GM12878 (cell line): Measurements from ENCODE around the gene ABL2. TPM values are rescaled to one million over a fixed set of nuclear protein-coding genes. Genes with fewer than 3 reads are reported as not detected.

ENCODE experiments used
- ATAC-seq: fragments of 200-7000 bp; cut with Tn5 transposase; 3 replicates; pipeline ENCODE4 v1.9.1; 2020; ENCODE audit warnings: mild to moderate bottlenecking, moderate library complexity
- BruUV-seq: library from RNA; stranded (reverse); fragments of 400-500 nt; replicated peaks from 2 replicates; lab custom pipeline; 2021; lab: Mats Ljungman, UMichigan
- CTCF ChIA-PET: fragments of 300-600 bp; sonication (Branson Sonifier 250); formaldehyde crosslinking; extraction: SDS; loops from one replicate; lab custom pipeline; 2021; ENCODE audit warnings: inconsistent platforms; lab: Yijun Ruan, JAX
- POLR2A ChIA-PET: fragments of 350-600 bp; formaldehyde crosslinking; extraction: SDS; loops from one replicate; lab custom pipeline; 2021; ENCODE audit warnings: inconsistent platforms; lab: Charles Lee
- RAD21 ChIA-PET: fragments of 300-600 bp; sonication (Branson Sonifier 250); formaldehyde crosslinking; loops from one replicate; lab custom pipeline; 2023; ENCODE audit warnings: antibody characterized with exemption; ENCODE audit not compliant: unreplicated experiment; lab: Charles Lee
- SMC1A ChIA-PET: fragments of 300-600 bp; sonication (Branson Sonifier 250); formaldehyde crosslinking; loops from one replicate; lab custom pipeline; 2023; ENCODE audit not compliant: unreplicated experiment, uncharacterized antibody; lab: Charles Lee
- DNase-seq: peaks from one replicate; pipeline ENCODE4 v3.0.0-alpha.2; 2011; ENCODE audit warnings: low read depth, low spot score
- FAIRE-seq: peaks from 3 replicates; lab custom pipeline; 2011; peaks lifted over from hg19 to GRCh38; lab: Jason Lieb, UNC
- H2AFZ ChIP-seq: 2 replicates; pipeline ENCODE4 v1.6.0; 2011; ENCODE audit warnings: low read depth, low read length, control low read depth; ENCODE audit not compliant: control insufficient read depth
- H3K27ac ChIP-seq: 2 replicates; pipeline ENCODE4 v1.5.1; 2011; ENCODE audit warnings: control low read depth; ENCODE audit not compliant: control insufficient read depth, insufficient read depth
- H3K27me3 ChIP-seq, 2 experiments: replicated peaks in 1 of 2; 2 replicates each; pipeline versions ENCODE4 v1.6.0 to v1.6.1; 2011; ENCODE audit warnings: low read length in 1 of 2; ENCODE audit not compliant: control insufficient read depth in 2 of 2, insufficient read depth in 2 of 2
- H3K36me3 ChIP-seq, 2 experiments: 2 replicates each; pipeline ENCODE4 v1.5.1; 2011; ENCODE audit warnings: low read length in 1 of 2; ENCODE audit not compliant: control insufficient read depth in 2 of 2, insufficient read depth in 2 of 2
- H3K4me1 ChIP-seq: 2 replicates; pipeline ENCODE4 v1.6.1; 2011; ENCODE audit warnings: mild to moderate bottlenecking, low read length, moderate library complexity, mixed read lengths; ENCODE audit not compliant: control insufficient read depth, insufficient read depth
- H3K4me2 ChIP-seq: 2 replicates; pipeline ENCODE4 v1.6.0; 2011; ENCODE audit warnings: control low read depth; ENCODE audit not compliant: control insufficient read depth, insufficient read depth
- H3K4me3 ChIP-seq: fragments of 200-600 bp; sonication (generic); 2 replicates; pipeline ENCODE4 v1.5.1; 2016
- H3K79me2 ChIP-seq: 2 replicates; pipeline ENCODE4 v1.6.0; 2011; ENCODE audit warnings: low read length; ENCODE audit not compliant: control insufficient read depth, insufficient read depth
- H3K9ac ChIP-seq: 2 replicates; pipeline ENCODE4 v1.8.0; 2011; ENCODE audit warnings: low read length, control low read depth, mixed read lengths; ENCODE audit not compliant: control insufficient read depth, insufficient read depth
- H3K9me3 ChIP-seq: replicated peaks from 3 replicates; pipeline ENCODE4 v1.5.1; 2011; ENCODE audit warnings: mild to moderate bottlenecking, low read length; ENCODE audit not compliant: control insufficient read depth, insufficient read depth
- H4K20me1 ChIP-seq: 2 replicates; pipeline ENCODE4 v1.6.0; 2011; ENCODE audit not compliant: control insufficient read depth, insufficient read depth
- BHLHE40 ChIP-seq, 2 experiments: fragments of 450-650 bp in 1 of 2; IDR thresholded peaks; 2 replicates each; pipeline ENCODE4 v1.6.1; 2011 to 2017; ENCODE audit warnings: low read depth in 2 of 2, borderline replicate concordance in 1 of 2, improper control_type of control experiment in 1 of 2, low read length in 1 of 2, mild to moderate bottlenecking in 1 of 2
- HDAC2 ChIP-seq: fragments of 200-600 bp; sonication (generic); IDR thresholded peaks from 2 replicates; pipeline ENCODE4 v1.6.1; 2017
- HDAC6 ChIP-seq: fragments of 200-600 bp; sonication (generic); IDR thresholded peaks from one replicate; pipeline ENCODE4 v1.8.0; 2017; ENCODE audit warnings: antibody characterized with exemption; ENCODE audit not compliant: unreplicated experiment
- IRF3 ChIP-seq: fragments of 450-650 bp; IDR thresholded peaks from 2 replicates; pipeline ENCODE4 v1.6.1; 2014; ENCODE audit warnings: mild to moderate bottlenecking
- KLF5 ChIP-seq: fragments of 450-650 bp; IDR thresholded peaks from 2 replicates; pipeline ENCODE4 v1.6.1; 2014; ENCODE audit warnings: mild to moderate bottlenecking; ENCODE audit not compliant: partially characterized antibody
- MTA2 ChIP-seq: fragments of 450-650 bp; IDR thresholded peaks from 2 replicates; pipeline ENCODE4 v1.6.1; 2016; ENCODE audit warnings: low read depth, mild to moderate bottlenecking, moderate library complexity
- NBN ChIP-seq: fragments of 450-650 bp; IDR thresholded peaks from 2 replicates; pipeline ENCODE4 v1.6.1; 2016
- NRF1 ChIP-seq: conservative IDR thresholded peaks from 2 replicates; pipeline ENCODE4 v1.6.1; 2011; ENCODE audit warnings: mild to moderate bottlenecking, low read depth, low read length, improper control_type of control experiment
- PML ChIP-seq: IDR thresholded peaks from 2 replicates; pipeline ENCODE4 v1.6.1; 2012; ENCODE audit warnings: low read length, inconsistent platforms
- RUNX3 ChIP-seq: IDR thresholded peaks from 2 replicates; pipeline ENCODE4 v1.6.1; 2012; ENCODE audit warnings: low read length, inconsistent platforms
- SKIL ChIP-seq: fragments of 450-650 bp; IDR thresholded peaks from 2 replicates; pipeline ENCODE4 v1.6.1; 2017; ENCODE audit warnings: mild to moderate bottlenecking, low read depth, inconsistent platforms; ENCODE audit not compliant: poor library complexity, severe bottlenecking
- SUPT20H ChIP-seq: IDR thresholded peaks from 2 replicates; pipeline ENCODE4 v1.6.1; 2011; ENCODE audit warnings: low read depth, mild to moderate bottlenecking, low read length, moderate library complexity, borderline replicate concordance; ENCODE audit not compliant: control insufficient read depth
- TBL1XR1 ChIP-seq: IDR thresholded peaks from 2 replicates; pipeline ENCODE4 v1.6.1; 2012; ENCODE audit warnings: low read depth, low read length, improper control_type of control experiment
- ZNF207 ChIP-seq: fragments of 450-650 bp; IDR thresholded peaks from 2 replicates; pipeline ENCODE4 v1.6.1; 2014; ENCODE audit warnings: antibody characterized with exemption, mild to moderate bottlenecking, borderline replicate concordance
- WGBS: methylation state at CpG from one replicate; pipeline ENCODE4 v1.1.6; 2016; ENCODE audit warnings: low lambda C conversion rate; ENCODE audit not compliant: insufficient replicate concordance, insufficient coverage; ENCODE audit errors: missing lambda C conversion rate; 5-methylcytosine and 5-hydroxymethylcytosine counted together
- in situ Hi-C: fragments of 300-500 bp; cut with MboI; formaldehyde crosslinking; loops from 9 replicates; pipeline ENCODE4 v1.14.3; 2018; ENCODE audit warnings: mixed read lengths
- intact Hi-C: fragments of 100-400 bp; cut with micrococcal nuclease; formaldehyde crosslinking; loops from one replicate; pipeline ENCODE4 v1.14.2; 2022; ENCODE audit not compliant: unreplicated experiment
- polyA plus RNA-seq, 11 experiments: library from polyadenylated mRNA; depleted of rRNA in 4 of 11; unstranded in 6 of 11; stranded (reverse) in 5 of 11; fragments of >200 nt; fragmentation: Nextera tagmentation in 4 of 11; fragmentation: Illumina TruSeq in 1 of 11; extraction: Ambion mirVana in 4 of 11; extraction: Trizol in 1 of 11; gene quantifications; 1 replicate in 1 of 11; 2 replicates in 10 of 11; pipeline versions ENCODE4 v1.2.1 to v1.2.3, GENCODE V29; 2011 to 2016; ENCODE audit warnings: inconsistent platforms in 2 of 11, missing spikeins in 2 of 11, low read depth in 1 of 11
- total RNA-seq, 4 experiments: library from RNA; depleted of rRNA in 3 of 4; stranded (reverse); fragments of >200 nt in 3 of 4; fragmentation: Illumina TruSeq in 1 of 4; extraction: Trizol in 1 of 4; gene quantifications; 2 replicates each; pipeline versions ENCODE4 v1.2.1 to v1.2.3, GENCODE V29; 2013 to 2021
- TF ChIP-seq, protein P1 (sequence below): fragments of 450-650 bp; formaldehyde crosslinking; IDR thresholded peaks from 2 replicates; pipeline ENCODE4 v1.5.0; 2022; ENCODE audit warnings: mild to moderate bottlenecking, missing genetic modification characterization

ABL2 gene
- total and polyA plus RNA-seq, 10 of the 15 experiments (the other 5 are each of a cell fraction or from before 2014, with no cell fraction given): 0.57 to 9.4 (median 3.6) TPM

DNA sequence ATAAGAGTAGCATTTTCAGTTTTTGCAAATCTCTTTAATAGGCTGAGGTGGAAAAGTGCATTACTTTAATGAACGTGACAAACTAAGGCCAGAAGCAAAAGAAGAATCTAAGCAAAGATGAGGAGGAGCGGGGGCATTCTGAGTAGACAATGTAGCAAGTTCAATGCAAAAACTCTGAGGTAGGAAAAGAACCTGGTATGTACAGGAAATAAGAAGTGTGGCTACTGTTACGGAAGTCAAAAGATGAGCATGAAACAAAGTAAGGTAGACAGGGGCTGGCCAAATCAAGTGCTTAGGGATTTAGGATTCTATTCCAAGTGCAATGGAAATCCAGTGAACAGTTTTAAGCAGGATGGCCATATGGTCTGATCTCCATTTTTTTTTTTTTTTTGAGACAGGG is 84.0 kb downstream of the ABL2 start (continued):
- TF ChIP-seq SKIL (no peak), ZNF207 (no peak), NRF1 (no peak), KLF5 (no peak), BHLHE40 (IDR thresholded peaks at IDR 0.05; ENCODE audit: borderline replicate concordance in 1 of 2, low read depth in 2 of 2, low read length in 1 of 2) (no peak), TBL1XR1 (no peak), HDAC6 (no peak)

DNA sequence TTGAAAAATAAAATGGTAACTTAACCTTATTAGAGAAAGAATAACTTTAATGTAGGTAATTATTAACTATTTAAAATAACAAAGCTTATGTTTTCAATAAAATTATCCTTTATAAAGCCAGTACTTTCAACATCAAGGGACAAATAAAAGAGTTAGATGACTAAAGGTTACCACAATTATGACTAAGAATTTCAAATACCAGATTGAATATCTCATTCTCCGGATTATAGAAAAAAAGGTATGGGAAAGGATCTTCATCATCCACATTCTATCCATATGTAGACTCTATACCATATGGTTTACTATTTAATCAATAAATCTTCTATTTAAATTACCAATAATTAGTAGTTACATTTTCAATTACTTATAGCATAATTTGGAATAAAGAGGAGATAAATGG is 84.9 kb downstream of the ABL2 start:
- FAIRE-seq: no peak
- TF ChIP-seq NRF1 (no peak), RUNX3 (no peak), HDAC2 (no peak), MTA2 (no peak), SUPT20H (no peak), NBN (no peak), IRF3 (no peak), PML (no peak)
- TF ChIP-seq, protein P1, sequence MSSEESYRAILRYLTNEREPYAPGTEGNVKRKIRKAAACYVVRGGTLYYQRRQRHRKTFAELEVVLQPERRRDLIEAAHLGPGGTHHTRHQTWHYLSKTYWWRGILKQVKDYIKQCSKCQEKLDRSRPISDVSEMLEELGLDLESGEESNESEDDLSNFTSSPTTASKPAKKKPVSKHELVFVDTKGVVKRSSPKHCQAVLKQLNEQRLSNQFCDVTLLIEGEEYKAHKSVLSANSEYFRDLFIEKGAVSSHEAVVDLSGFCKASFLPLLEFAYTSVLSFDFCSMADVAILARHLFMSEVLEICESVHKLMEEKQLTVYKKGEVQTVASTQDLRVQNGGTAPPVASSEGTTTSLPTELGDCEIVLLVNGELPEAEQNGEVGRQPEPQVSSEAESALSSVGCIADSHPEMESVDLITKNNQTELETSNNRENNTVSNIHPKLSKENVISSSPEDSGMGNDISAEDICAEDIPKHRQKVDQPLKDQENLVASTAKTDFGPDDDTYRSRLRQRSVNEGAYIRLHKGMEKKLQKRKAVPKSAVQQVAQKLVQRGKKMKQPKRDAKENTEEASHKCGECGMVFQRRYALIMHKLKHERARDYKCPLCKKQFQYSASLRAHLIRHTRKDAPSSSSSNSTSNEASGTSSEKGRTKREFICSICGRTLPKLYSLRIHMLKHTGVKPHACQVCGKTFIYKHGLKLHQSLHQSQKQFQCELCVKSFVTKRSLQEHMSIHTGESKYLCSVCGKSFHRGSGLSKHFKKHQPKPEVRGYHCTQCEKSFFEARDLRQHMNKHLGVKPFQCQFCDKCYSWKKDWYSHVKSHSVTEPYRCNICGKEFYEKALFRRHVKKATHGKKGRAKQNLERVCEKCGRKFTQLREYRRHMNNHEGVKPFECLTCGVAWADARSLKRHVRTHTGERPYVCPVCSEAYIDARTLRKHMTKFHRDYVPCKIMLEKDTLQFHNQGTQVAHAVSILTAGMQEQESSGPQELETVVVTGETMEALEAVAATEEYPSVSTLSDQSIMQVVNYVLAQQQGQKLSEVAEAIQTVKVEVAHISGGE (CRISPR knock-in tag): no peak
- no peak for DNase-seq
- 100% methylated on average over 1 of the region's 1 CpG for WGBS
- in situ Hi-C loops: no loop called here
- no peaks in the 10 kb centered on the region for H4K20me1 ChIP-seq
- H3K36me3 ChIP-seq: no peaks in the 10 kb centered on the region; a peak in 1 of 4 replicates
- CTCF ChIA-PET: no interaction called here
- no peak overlapping the region for H2AFZ ChIP-seq
- SMC1A ChIA-PET: interaction anchor here (1.0 kb wide), 1 partner anchor 12 kb away, joined by 3 read pairs; no protein-coding TSS in a partner anchor
- no peaks in the 10 kb centered on the region for H3K79me2 ChIP-seq
- H3K27ac ChIP-seq: no peak overlapping the region
- POLR2A ChIA-PET: no interaction called here
- BruUV-seq: no TSS peak
- no peaks in the 10 kb centered on the region for H3K27me3 ChIP-seq
- no peak overlapping the region for H3K4me2 ChIP-seq
- H3K4me1 ChIP-seq: no peaks in the 10 kb centered on the region; the same call in 1 of the 2 replicates
- H3K9me3 ChIP-seq: peaks cover 4% of the 10 kb centered on the region
- RAD21 ChIA-PET: no interaction called here
- intact Hi-C loops: no loop called here
- no peak overlapping the region for H3K4me3 ChIP-seq
- H3K9ac ChIP-seq: no peak overlapping the region
- no peak for ATAC-seq
